Activated gamma-delta T cell treated with Interleukin-2 at 50 U/mL for 16 hours (primary cell): ENCODE data around the gene AGMAT.

Experiments used
- DNase-seq: peaks from one replicate; pipeline ENCODE4 v3.0.0-alpha.2; 2020

The AGMAT gene

GRCh38 chr1:15558516-15558915, 26.3 kb downstream of the AGMAT start:
- no peak for DNase-seq

GRCh38 chr1:15557594-15557993, 27.3 kb downstream of the AGMAT start:
- no peak for DNase-seq

GRCh38 chr1:15557008-15557407, 27.8 kb downstream of the AGMAT start:
- no peak for DNase-seq

GRCh38 chr1:15550573-15550972, 34.3 kb downstream of the AGMAT start:
- DNase-seq = no peak

- no peak for DNase-seq
Observed at GRCh38 chr1:15546641-15547040, 38.2 kb downstream of the AGMAT start.

GRCh38 chr1:15543589-15544568, 41.0 kb downstream of the AGMAT start:
- no peak for DNase-seq

GRCh38 chr1:15543251-15543588, 41.6 kb downstream of the AGMAT start:
- DNase-seq = no peak

- DNase-seq = no peak
Observed at GRCh38 chr1:15542388-15543250, 42.2 kb downstream of the AGMAT start.

- DNase-seq = no peak
Observed at GRCh38 chr1:15541231-15541792, 43.5 kb downstream of the AGMAT start.

- no peak for DNase-seq
Observed at GRCh38 chr1:15540186-15540585, 44.7 kb downstream of the AGMAT start.

GRCh38 chr1:15538771-15539170, 46.1 kb downstream of the AGMAT start:
- no peak for DNase-seq

- DNase-seq = no peak
Observed at GRCh38 chr1:15531682-15532081, 53.2 kb downstream of the AGMAT start.

- DNase-seq = no peak
Observed at GRCh38 chr1:15531003-15531402, 53.8 kb downstream of the AGMAT start.

GRCh38 chr1:15526490-15527339, 58.1 kb downstream of the AGMAT start, which contains the start of gene DNAJC16:
Gene DNAJC16 (plus strand): TSS chr1:15526848. CDS start chr1:15529106, 2,258 bp downstream.
- peak; percentile 96 for DNase-seq

- DNase-seq = no peak
Observed at GRCh38 chr1:15526021-15526489, 58.8 kb downstream of the AGMAT start.

- no peak for DNase-seq
Observed at GRCh38 chr1:15525050-15526020, 59.5 kb downstream of the AGMAT start.

- DNase-seq = peak; percentile 100
Observed at GRCh38 chr1:15524283-15525049, 60.4 kb downstream of the AGMAT start.

- DNase-seq = no peak
Observed at GRCh38 chr1:15524021-15524282, 60.9 kb downstream of the AGMAT start, which contains the start of gene CASP9. Gene CASP9 (minus strand): TSS chr1:15524215. CDS start chr1:15524200, 15 bp downstream.

GRCh38 chr1:15523104-15524020, 61.5 kb downstream of the AGMAT start:
- DNase-seq = no peak
